Coronary artery (tissue), 2 donors: ENCODE results near the gene SDHD.

Experiments
- DNase-seq: peaks from one replicate; pipeline ENCODE4 v3.0.0-alpha.2; 2017; ENCODE audit warnings: low spot score
- H3K27ac ChIP-seq, 2 donors: fragments of 200-600 bp; sonication (generic); one replicate each; pipeline ENCODE4 v1.5.1; 2016 to 2019
- H3K4me3 ChIP-seq: fragments of 200-600 bp; sonication (generic); 2 replicates; pipeline ENCODE4 v1.5.1; 2016; ENCODE audit warnings: mild to moderate bottlenecking, moderate library complexity
- CTCF ChIP-seq: fragments of 200-600 bp; sonication (generic); IDR thresholded peaks from one replicate; pipeline ENCODE4 v1.5.1; 2019; ENCODE audit warnings: antibody characterized with exemption

Gene SDHD

GRCh38 chr11:112049777-112050176, 36.9 kb upstream of the SDHD start:
- TF ChIP-seq CTCF: no peak
- Histone ChIP-seq H3K4me3 (no peak overlapping the region), H3K27ac (no peak overlapping the region)
- DNase-seq: no peak

GRCh38 chr11:112050721-112051120, 36.0 kb upstream of the SDHD start:
- DNase-seq: no peak
- H3K4me3 ChIP-seq: no peak overlapping the region
- TF ChIP-seq CTCF: no peak
- no peak overlapping the region for H3K27ac ChIP-seq

- TF ChIP-seq CTCF: no peak
- DNase-seq: no peak
- Histone ChIP-seq H3K27ac (no peak overlapping the region), H3K4me3 (no peak overlapping the region)
These were observed 34.9 kb upstream of the SDHD start for GRCh38 chr11:112051768-112052167.

- no peak for DNase-seq
- no peak overlapping the region for H3K4me3 ChIP-seq
- H3K27ac ChIP-seq: no peak overlapping the region
- no peak for TF ChIP-seq CTCF
These were observed 29.5 kb upstream of the SDHD start for GRCh38 chr11:112057170-112057569.

- DNase-seq: no peak
- no peak overlapping the region for H3K27ac ChIP-seq
- TF ChIP-seq CTCF: no peak
- no peak overlapping the region for H3K4me3 ChIP-seq
These were observed 28.6 kb upstream of the SDHD start for GRCh38 chr11:112058103-112058502.

- H3K27ac ChIP-seq: no peak overlapping the region
- TF ChIP-seq CTCF: no peak
- no peak for DNase-seq
- H3K4me3 ChIP-seq: no peak overlapping the region
These were observed 23.8 kb upstream of the SDHD start for GRCh38 chr11:112062923-112063322.

GRCh38 chr11:112073941-112074811, 12.5 kb upstream of the SDHD start, which contains the start of the genes NKAPD1 and PIH1D2:
Gene NKAPD1, plus strand, starts transcription at chr11:112074299. Its CDS starts 1,276 bp downstream, at chr11:112075575.
Gene PIH1D2, minus strand, starts transcription at chr11:112074017. Its CDS starts 843 bp downstream, at chr11:112073174.
- no peak for TF ChIP-seq CTCF
- H3K27ac ChIP-seq: peak within 1 kb of the TSS; percentile 77 to 91
- peak; percentile 90 for DNase-seq
- peak within 1 kb of the TSS; percentile 98 for H3K4me3 ChIP-seq
